Measurements from ENCODE around the gene LAMB2. TPM values are rescaled to one million over a fixed set of nuclear protein-coding genes. Genes with fewer than 3 reads are reported as not detected.

Gene LAMB2
- total RNA-seq, 2 experiments from 2014 or later = 0.36 to 0.60 TPM

GRCh38 chr3:49132073-49132436 is 795 bp downstream of the LAMB2 start:
- ChIA-PET CTCF (no interaction called here), POLR2A (interaction anchor here (0.9 kb wide), 1 partner anchor 103 kb away, joined by 4 read pairs; the partner anchor contains the start of gene IMPDH2)
- DNase-seq = no peak
- peaks cover 4% of the 10 kb centered on the region for H3K4me1 ChIP-seq (ENCODE audit: insufficient read depth, low read length)
- intact Hi-C loops (cut with DNase I, micrococcal nuclease) = no loop called here
- no peak for ATAC-seq (ENCODE audit: poor library complexity)
- Mint-ChIP-seq H3K27me3 (peaks cover 40% of the 10 kb centered on the region), H3K4me1 (ENCODE audit: low read depth) (no peaks in the 10 kb centered on the region), H3K4me3 (no peak overlapping the region), H3K27ac (no peak overlapping the region), H3K9me3 (no peaks in the 10 kb centered on the region), H3K36me3 (ENCODE audit: low read depth) (no peaks in the 10 kb centered on the region)
- H3K27ac ChIP-seq (ENCODE audit: low read depth in 1 of 2, low read length in 2 of 2) = no peak overlapping the region
- H3K27me3 ChIP-seq (ENCODE audit: control insufficient read depth in 1 of 2, insufficient read depth in 2 of 2, low read length in 2 of 2) = peaks cover 12 to 13% of the 10 kb centered on the region in 2 experiments
- no peak for TF ChIP-seq CTCF (IDR thresholded peaks at IDR 0.05)
- no peak overlapping the region for H3K4me3 ChIP-seq (ENCODE audit: low read length)
- no peaks in the 10 kb centered on the region for H3K36me3 ChIP-seq (ENCODE audit: insufficient read depth, low read length)
- no peaks in the 10 kb centered on the region for H3K9me3 ChIP-seq (ENCODE audit: control insufficient read depth in 1 of 2, insufficient read depth in 1 of 2, low read length in 2 of 2)

- H3K4me3 Mint-ChIP-seq = no peak overlapping the region
- intact Hi-C loops (cut with DNase I, micrococcal nuclease) = no loop called here
- POLR2A ChIA-PET = interaction anchor here (0.9 kb wide), 1 partner anchor 102 kb away, joined by 4 read pairs; the partner anchor contains the start of gene IMPDH2
Measured at GRCh38 chr3:49131576-49131975, 1.3 kb downstream of the LAMB2 start.

GRCh38 chr3:49131040-49131439 is 1.8 kb downstream of the LAMB2 start:
- no peak overlapping the region for H3K4me3 ChIP-seq (ENCODE audit: low read length)
- Mint-ChIP-seq H3K27ac (no peak overlapping the region), H3K27me3 (peaks cover 40% of the 10 kb centered on the region), H3K4me3 (no peak overlapping the region), H3K36me3 (ENCODE audit: low read depth) (no peaks in the 10 kb centered on the region), H3K9me3 (no peaks in the 10 kb centered on the region), H3K4me1 (ENCODE audit: low read depth) (no peaks in the 10 kb centered on the region)
- no peaks in the 10 kb centered on the region for H3K36me3 ChIP-seq (ENCODE audit: insufficient read depth, low read length)
- POLR2A ChIA-PET = interaction anchor here (0.7 kb wide), 1 partner anchor 37 kb away, joined by 3 read pairs; the partner anchor contains the start of gene QRICH1
- no peak for TF ChIP-seq CTCF (IDR thresholded peaks at IDR 0.05)
- no peak overlapping the region for H3K27ac ChIP-seq (ENCODE audit: low read depth in 1 of 2, low read length in 2 of 2)
- H3K4me1 ChIP-seq (ENCODE audit: insufficient read depth, low read length) = peaks cover 4% of the 10 kb centered on the region
- ATAC-seq (ENCODE audit: poor library complexity) (no peak), DNase-seq (no peak)
- H3K27me3 ChIP-seq (ENCODE audit: control insufficient read depth in 1 of 2, insufficient read depth in 2 of 2, low read length in 2 of 2) = peaks cover 12 to 13% of the 10 kb centered on the region in 2 experiments
- intact Hi-C loops (cut with DNase I, micrococcal nuclease) = no loop called here
- H3K9me3 ChIP-seq (ENCODE audit: control insufficient read depth in 1 of 2, insufficient read depth in 1 of 2, low read length in 2 of 2) = no peaks in the 10 kb centered on the region
- CTCF ChIA-PET = no interaction called here

More at GRCh38 chr3:49131576-49131975, 1.3 kb downstream of the LAMB2 start:
- H3K27me3 ChIP-seq (ENCODE audit: control insufficient read depth in 1 of 2, insufficient read depth in 2 of 2, low read length in 2 of 2) = peaks cover 12 to 13% of the 10 kb centered on the region in 2 experiments
- no peak for DNase-seq
- CTCF ChIA-PET = no interaction called here
- H3K27me3 Mint-ChIP-seq = peaks cover 40% of the 10 kb centered on the region
- H3K36me3 Mint-ChIP-seq (ENCODE audit: low read depth) = no peaks in the 10 kb centered on the region
- H3K4me1 Mint-ChIP-seq (ENCODE audit: low read depth) = no peaks in the 10 kb centered on the region
- no peak for TF ChIP-seq CTCF (IDR thresholded peaks at IDR 0.05)
- no peak overlapping the region for H3K27ac Mint-ChIP-seq
- no peak overlapping the region for H3K27ac ChIP-seq (ENCODE audit: low read depth in 1 of 2, low read length in 2 of 2)
- H3K4me1 ChIP-seq (ENCODE audit: insufficient read depth, low read length) = peaks cover 4% of the 10 kb centered on the region
- no peaks in the 10 kb centered on the region for H3K9me3 Mint-ChIP-seq
- no peaks in the 10 kb centered on the region for H3K36me3 ChIP-seq (ENCODE audit: insufficient read depth, low read length)
- no peak overlapping the region for H3K4me3 ChIP-seq (ENCODE audit: low read length)
- H3K9me3 ChIP-seq (ENCODE audit: control insufficient read depth in 1 of 2, insufficient read depth in 1 of 2, low read length in 2 of 2) = no peaks in the 10 kb centered on the region
- ATAC-seq (ENCODE audit: poor library complexity) = no peak
